Mesendoderm (in vitro differentiated cells): Measurements from ENCODE around the gene PRKRA.
"Not testable (repeated sequence)": the region's sequence is repeated elsewhere in the genome, so short reads cannot be mapped to it uniquely, and the experiment has no call there.

Experiments
- DNase-seq: peaks from one replicate; pipeline ENCODE4 v3.0.0; 2013
- H2AK5ac ChIP-seq: 2 replicates; pipeline ENCODE4 v1.6.1; 2013; ENCODE audit warnings: low read length, inconsistent platforms
- H2BK120ac ChIP-seq: 2 replicates; pipeline ENCODE4 v1.6.1; 2013; ENCODE audit warnings: low read depth, mild to moderate bottlenecking, low read length, moderate library complexity, mixed read lengths
- H2BK15ac ChIP-seq: replicated peaks from 2 replicates; pipeline ENCODE4 v1.6.1; 2013; ENCODE audit warnings: low read depth, mild to moderate bottlenecking, moderate library complexity
- H2BK5ac ChIP-seq: 2 replicates; pipeline ENCODE4 v1.6.1; 2013; ENCODE audit warnings: low read length, inconsistent platforms
- H3K18ac ChIP-seq: 2 replicates; pipeline ENCODE4 v1.6.1; 2013; ENCODE audit warnings: mild to moderate bottlenecking, low read length, mixed read lengths
- H3K23ac ChIP-seq: one replicate; pipeline ENCODE4 v1.6.1; 2013; ENCODE audit warnings: low read length
- H3K27ac ChIP-seq: 2 replicates; pipeline ENCODE4 v1.5.1; 2013; ENCODE audit warnings: low read depth, mild to moderate bottlenecking, inconsistent platforms, low read length, moderate library complexity
- H3K27me3 ChIP-seq: 2 replicates; pipeline ENCODE4 v1.6.1; 2013; ENCODE audit warnings: low read length, control low read depth, mild to moderate bottlenecking, inconsistent platforms; ENCODE audit not compliant: insufficient read depth, poor library complexity
- H3K36me3 ChIP-seq: 2 replicates; pipeline ENCODE4 v1.6.1; 2013; ENCODE audit warnings: low read length, inconsistent platforms; ENCODE audit not compliant: control insufficient read depth, insufficient read depth
- H3K4ac ChIP-seq: one replicate; pipeline ENCODE4 v1.6.1; 2013; ENCODE audit warnings: low read depth, mild to moderate bottlenecking, low read length, moderate library complexity
- H3K4me1 ChIP-seq: 2 replicates; pipeline ENCODE4 v1.6.1; 2013; ENCODE audit warnings: low read depth, low read length, inconsistent platforms; ENCODE audit not compliant: control insufficient read depth
- H3K4me2 ChIP-seq: 2 replicates; pipeline ENCODE4 v1.6.1; 2013; ENCODE audit warnings: low read length
- H3K4me3 ChIP-seq: 2 replicates; pipeline ENCODE4 v1.5.1; 2013; ENCODE audit warnings: mild to moderate bottlenecking, low read length
- H3K56ac ChIP-seq: one replicate; pipeline ENCODE4 v1.6.1; 2013; ENCODE audit warnings: low read length
- H3K79me1 ChIP-seq: 2 replicates; pipeline ENCODE4 v1.6.1; 2013; ENCODE audit warnings: low read length, inconsistent platforms
- H3K79me2 ChIP-seq: 2 replicates; pipeline ENCODE4 v1.6.1; 2013; ENCODE audit warnings: mild to moderate bottlenecking, low read length; ENCODE audit not compliant: control insufficient read depth, insufficient read depth
- H3K9ac ChIP-seq: 2 replicates; pipeline ENCODE4 v1.6.1; 2013; ENCODE audit warnings: low read length, inconsistent platforms
- H4K5ac ChIP-seq: one replicate; pipeline ENCODE4 v1.6.1; 2013; ENCODE audit warnings: low read length
- H4K8ac ChIP-seq: one replicate; pipeline ENCODE4 v1.6.1; 2013; ENCODE audit warnings: low read depth, mild to moderate bottlenecking, control low read depth, low read length, moderate library complexity
- WGBS: extraction: QIAGEN DNeasy Blood & Tissue Kit; methylation state at CpG from one replicate; pipeline ENCODE4 v1.1.7; 2013; ENCODE audit warnings: low lambda C conversion rate, missing lambda C conversion rate; ENCODE audit not compliant: insufficient coverage; ENCODE audit errors: extremely low coverage; 5-methylcytosine and 5-hydroxymethylcytosine counted together

The PRKRA gene

GRCh38 chr2:178412453-178412852 is 38.5 kb downstream of the PRKRA start:
- H3K79me2 ChIP-seq, H3K4ac ChIP-seq, H3K36me3 ChIP-seq, H4K5ac ChIP-seq, H2BK120ac ChIP-seq, H3K79me1 ChIP-seq, H3K18ac ChIP-seq, H3K27ac ChIP-seq, H3K4me3 ChIP-seq, DNase-seq, H3K9ac ChIP-seq, H3K23ac ChIP-seq, H4K8ac ChIP-seq, H3K56ac ChIP-seq, H2AK5ac ChIP-seq, H3K27me3 ChIP-seq, H2BK15ac ChIP-seq, H3K4me1 ChIP-seq, H3K4me2 ChIP-seq, H2BK5ac ChIP-seq: not testable (repeated sequence)
- WGBS = no CpG with 5 or more reads among the region's 8 CpGs

- H3K18ac ChIP-seq = no peak overlapping the region
- H3K56ac ChIP-seq = no peak overlapping the region
- peak; percentile 30 for DNase-seq
- no peak overlapping the region for H3K23ac ChIP-seq
- no peak overlapping the region for H4K5ac ChIP-seq
- no peak overlapping the region for H2BK15ac ChIP-seq
- H3K36me3 ChIP-seq = no peaks in the 10 kb centered on the region
- H4K8ac ChIP-seq = no peak overlapping the region
- peaks cover 2% of the 10 kb centered on the region for H3K79me1 ChIP-seq
- no peak overlapping the region for H3K4me2 ChIP-seq
- H2AK5ac ChIP-seq = no peak overlapping the region
- no peak overlapping the region for H2BK120ac ChIP-seq
- H2BK5ac ChIP-seq = no peak overlapping the region
- H3K4me3 ChIP-seq = no peak overlapping the region
- peaks cover 1% of the 10 kb centered on the region for H3K4me1 ChIP-seq
- no peaks in the 10 kb centered on the region for H3K79me2 ChIP-seq
- no CpG with 5 or more reads among the region's 3 CpGs for WGBS
- no peak overlapping the region for H3K4ac ChIP-seq
- no peak overlapping the region for H3K9ac ChIP-seq
- H3K27ac ChIP-seq = no peak overlapping the region
- no peaks in the 10 kb centered on the region for H3K27me3 ChIP-seq
Measured at GRCh38 chr2:178412047-178412446, 38.9 kb downstream of the PRKRA start.

GRCh38 chr2:178409261-178409660 is 41.7 kb downstream of the PRKRA start:
- H3K23ac ChIP-seq = no peak overlapping the region
- no CpG with 5 or more reads among the region's 5 CpGs for WGBS
- H3K4ac ChIP-seq = no peak overlapping the region
- no peak overlapping the region for H2BK5ac ChIP-seq
- H3K56ac ChIP-seq = no peak overlapping the region
- no peak overlapping the region for H2BK15ac ChIP-seq
- H3K18ac ChIP-seq = no peak overlapping the region
- H3K79me1 ChIP-seq = no peaks in the 10 kb centered on the region
- no peak overlapping the region for H3K4me2 ChIP-seq
- H3K27ac ChIP-seq = no peak overlapping the region
- H3K79me2 ChIP-seq = no peaks in the 10 kb centered on the region
- no peaks in the 10 kb centered on the region for H3K36me3 ChIP-seq
- no peak overlapping the region for H3K9ac ChIP-seq
- H3K4me1 ChIP-seq = peaks cover 1% of the 10 kb centered on the region
- H3K4me3 ChIP-seq = no peak overlapping the region
- H4K5ac ChIP-seq = no peak overlapping the region
- DNase-seq = no peak
- H2BK120ac ChIP-seq = no peak overlapping the region
- no peak overlapping the region for H4K8ac ChIP-seq
- no peaks in the 10 kb centered on the region for H3K27me3 ChIP-seq
- H2AK5ac ChIP-seq = no peak overlapping the region

GRCh38 chr2:178404368-178404767 is 46.6 kb downstream of the PRKRA start:
- Histone ChIP-seq H3K79me1 (no peaks in the 10 kb centered on the region), H4K8ac (no peak overlapping the region), H3K56ac (no peak overlapping the region), H2BK5ac (no peak overlapping the region), H3K4me1 (peaks cover 1% of the 10 kb centered on the region), H3K9ac (no peak overlapping the region), H3K4ac (no peak overlapping the region), H3K18ac (no peak overlapping the region), H4K5ac (no peak overlapping the region), H3K23ac (no peak overlapping the region), H2BK120ac (no peak overlapping the region), H3K36me3 (no peaks in the 10 kb centered on the region), H3K27me3 (no peaks in the 10 kb centered on the region), H3K4me3 (no peak overlapping the region), H3K4me2 (no peak overlapping the region), H3K79me2 (no peaks in the 10 kb centered on the region), H2BK15ac (no peak overlapping the region), H3K27ac (no peak overlapping the region), H2AK5ac (no peak overlapping the region)
- no CpG with 5 or more reads among the region's 4 CpGs for WGBS
- no peak for DNase-seq

- Histone ChIP-seq H3K9ac (no peak overlapping the region), H2BK120ac (no peak overlapping the region), H3K56ac (no peak overlapping the region), H3K4ac (no peak overlapping the region), H3K4me1 (peaks cover 1% of the 10 kb centered on the region), H2AK5ac (no peak overlapping the region), H3K23ac (no peak overlapping the region), H4K8ac (no peak overlapping the region), H2BK15ac (no peak overlapping the region), H3K27me3 (no peaks in the 10 kb centered on the region), H4K5ac (no peak overlapping the region), H3K4me3 (no peak overlapping the region), H3K4me2 (no peak overlapping the region), H3K79me1 (no peaks in the 10 kb centered on the region), H3K36me3 (no peaks in the 10 kb centered on the region), H2BK5ac (no peak overlapping the region), H3K79me2 (no peaks in the 10 kb centered on the region), H3K18ac (no peak overlapping the region), H3K27ac (no peak overlapping the region)
- DNase-seq = no peak
- WGBS = no CpG with 5 or more reads among the region's 3 CpGs
Measured at GRCh38 chr2:178403671-178404306, 47.2 kb downstream of the PRKRA start.

GRCh38 chr2:178401994-178402437 is 49.0 kb downstream of the PRKRA start:
- H3K4ac ChIP-seq = no peak overlapping the region
- H3K27me3 ChIP-seq = no peaks in the 10 kb centered on the region
- H3K4me1 ChIP-seq = peaks cover 1% of the 10 kb centered on the region
- H3K56ac ChIP-seq = no peak overlapping the region
- no peak overlapping the region for H3K27ac ChIP-seq
- H3K18ac ChIP-seq = no peak overlapping the region
- H3K9ac ChIP-seq = no peak overlapping the region
- H2AK5ac ChIP-seq = no peak overlapping the region
- no peak overlapping the region for H3K23ac ChIP-seq
- H3K4me2 ChIP-seq = no peak overlapping the region
- no peak overlapping the region for H4K8ac ChIP-seq
- no CpG with 5 or more reads among the region's 6 CpGs for WGBS
- no peak overlapping the region for H2BK5ac ChIP-seq
- no peak overlapping the region for H2BK15ac ChIP-seq
- no peaks in the 10 kb centered on the region for H3K36me3 ChIP-seq
- no peak for DNase-seq
- no peak overlapping the region for H2BK120ac ChIP-seq
- no peak overlapping the region for H3K4me3 ChIP-seq
- H4K5ac ChIP-seq = no peak overlapping the region
- H3K79me2 ChIP-seq = no peaks in the 10 kb centered on the region
- no peaks in the 10 kb centered on the region for H3K79me1 ChIP-seq
